HL-60 (cell line): ENCODE data around the gene MYOF.

Experiments
- CTCF ChIP-seq: IDR thresholded peaks from one replicate; pipeline ENCODE4 v1.5.1; 2011; ENCODE audit warnings: low read length, control low read depth, inconsistent platforms; ENCODE audit not compliant: insufficient read depth
- POLR2AphosphoS5 ChIP-seq: IDR thresholded peaks from 2 replicates; pipeline ENCODE4 v1.6.1; 2012; ENCODE audit warnings: low read depth
- REST ChIP-seq: IDR thresholded peaks from 2 replicates; pipeline ENCODE4 v1.6.1; 2012; ENCODE audit warnings: low read depth; ENCODE audit not compliant: insufficient replicate concordance
- SPI1 ChIP-seq: IDR thresholded peaks from 2 replicates; pipeline ENCODE4 v1.6.1; 2012; ENCODE audit warnings: low read depth, mild to moderate bottlenecking, borderline replicate concordance

GRCh38 chr10:93473804-93474472, 8.2 kb downstream of the MYOF start:
- TF ChIP-seq CTCF (no peak), POLR2AphosphoS5 (no peak), SPI1 (no peak), REST (no peak)
